Measurements from ENCODE around the gene C1QL3.
A peak's percentile ranks its signal among the peaks of the same experiment; 100 is the strongest.

Gene C1QL3

GRCh38 chr10:16520900-16521299, 779 bp downstream of the C1QL3 start:
- peak; percentile 34; the same call in 1 of the 2 replicates for TF ChIP-seq CTCF (IDR thresholded peaks at IDR 0.05; ENCODE audit: control insufficient read depth, extremely low read depth, insufficient read depth)
- DNase-seq (ENCODE audit: low read depth) = no peak
- H3K4me3 ChIP-seq (ENCODE audit: low read depth, low read length) = peak overlapping the region; percentile 31

DNA sequence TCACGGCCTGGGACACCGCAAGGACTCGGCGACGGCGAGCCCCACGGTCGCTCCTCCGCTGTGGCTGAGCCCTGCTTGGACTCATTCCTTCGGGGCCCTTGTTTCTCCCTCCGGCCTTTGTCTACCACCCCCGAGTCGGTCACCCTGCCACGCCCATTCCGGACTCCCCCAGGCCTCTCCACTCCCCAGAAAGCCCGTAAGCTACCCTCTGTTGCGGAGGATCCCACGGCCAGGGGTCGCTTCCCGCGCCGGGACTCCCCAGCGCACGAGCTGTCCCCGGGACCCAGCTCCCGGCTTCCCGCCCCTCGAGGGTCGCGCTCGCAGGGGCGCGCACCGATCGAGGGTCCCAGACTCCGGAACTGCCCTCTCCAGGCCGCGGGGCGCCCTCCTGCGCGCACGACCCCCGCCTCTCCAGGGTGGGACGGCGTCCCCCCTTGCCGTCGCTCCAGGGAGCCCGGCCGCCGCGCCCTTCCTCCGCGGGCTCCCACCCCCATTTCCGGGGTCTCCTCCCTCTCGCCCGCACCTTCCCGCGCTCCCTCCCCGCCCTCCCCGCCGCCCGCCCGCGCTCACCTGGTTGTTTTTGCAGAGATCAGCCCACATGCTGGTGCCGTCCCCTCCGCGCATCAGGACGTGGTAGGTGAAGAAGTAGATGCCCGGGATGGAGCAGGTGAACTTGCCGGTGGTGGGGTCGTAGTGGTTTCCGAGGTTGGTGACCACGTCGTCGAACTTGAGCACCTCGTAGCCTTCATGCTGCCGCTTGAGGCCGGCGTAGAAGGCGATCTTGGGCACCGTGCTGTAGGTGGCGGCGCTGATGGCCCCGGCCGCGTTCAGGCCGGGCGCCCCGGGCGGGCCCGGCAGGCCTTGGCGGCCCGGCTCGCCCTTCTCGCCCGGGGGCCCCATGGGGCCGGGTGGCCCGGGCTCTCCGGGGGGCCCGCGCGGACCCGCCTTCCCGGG, 1.5 kb downstream of the C1QL3 start:
- no peak for DNase-seq (ENCODE audit: low read depth)
- no peak overlapping the region for H3K4me3 ChIP-seq (ENCODE audit: low read depth, low read length)

GRCh38 chr10:16519250-16519907, 2.3 kb downstream of the C1QL3 start:
- H3K4me3 ChIP-seq (ENCODE audit: low read depth, low read length) = no peak overlapping the region
- no peak for DNase-seq (ENCODE audit: low read depth)
- TF ChIP-seq CTCF (IDR thresholded peaks at IDR 0.05; ENCODE audit: control insufficient read depth, extremely low read depth, insufficient read depth) = no peak

More for the DNA sequence above, 1.5 kb downstream of the C1QL3 start:
- TF ChIP-seq CTCF (IDR thresholded peaks at IDR 0.05; ENCODE audit: control insufficient read depth, extremely low read depth, insufficient read depth) = 0 out of 2 replicates have a peak, but pooled peaks have one; percentile 1

- H3K4me3 ChIP-seq (ENCODE audit: low read depth, low read length) = no peak overlapping the region
- no peak for DNase-seq (ENCODE audit: low read depth)
- peak; percentile 9; the same call in 1 of the 2 replicates for TF ChIP-seq CTCF (IDR thresholded peaks at IDR 0.05; ENCODE audit: control insufficient read depth, extremely low read depth, insufficient read depth)
Observed at GRCh38 chr10:16518822-16519221, 2.9 kb downstream of the C1QL3 start.

- no peak for DNase-seq (ENCODE audit: low read depth)
- TF ChIP-seq CTCF (IDR thresholded peaks at IDR 0.05; ENCODE audit: control insufficient read depth, extremely low read depth, insufficient read depth) = no peak
- H3K4me3 ChIP-seq (ENCODE audit: low read depth, low read length) = no peak overlapping the region
Observed at GRCh38 chr10:16510843-16511242, 10.8 kb downstream of the C1QL3 start.

GRCh38 chr10:16509996-16510395, 11.7 kb downstream of the C1QL3 start:
- no peak for DNase-seq (ENCODE audit: low read depth)

More at GRCh38 chr10:16509996-16510395, 11.7 kb downstream of the C1QL3 start:
- H3K4me3 ChIP-seq (ENCODE audit: low read depth, low read length) = no peak overlapping the region
- no peak for TF ChIP-seq CTCF (IDR thresholded peaks at IDR 0.05; ENCODE audit: control insufficient read depth, extremely low read depth, insufficient read depth)
